GM10248 (cell line): Measurements from ENCODE around the gene KCNK10.

Experiments
- CTCF ChIA-PET: fragments of 300-600 bp; sonication (Branson Sonifier 250); formaldehyde crosslinking; extraction: SDS; loops from one replicate; lab custom pipeline; 2021; ENCODE audit warnings: antibody characterized with exemption; lab: Yijun Ruan, JAX
- POLR2A ChIA-PET: fragments of 350-650 bp; sonication (Branson Sonifier 250); formaldehyde crosslinking; extraction: SDS; loops from one replicate; lab custom pipeline; 2020; ENCODE audit warnings: antibody characterized with exemption; lab: Yijun Ruan, JAX
- DNase-seq: peaks from one replicate; pipeline ENCODE4 v3.0.0; 2012; ENCODE audit errors: extremely low spot score
- CTCF ChIP-seq: IDR thresholded peaks from 2 replicates; pipeline ENCODE4 v1.5.1; 2012; ENCODE audit warnings: mild to moderate bottlenecking, low read depth; ENCODE audit errors: extremely low read depth, missing control alignments, control extremely low read depth

Gene KCNK10

GRCh38 chr14:88301381-88301780 is 21.7 kb downstream of the KCNK10 start:
- ChIA-PET POLR2A (no interaction called here), CTCF (no interaction called here)
- no peak for DNase-seq
- no peak for TF ChIP-seq CTCF

GRCh38 chr14:88300817-88301216 is 22.3 kb downstream of the KCNK10 start:
- no peak for DNase-seq
- POLR2A ChIA-PET: no interaction called here
- CTCF ChIA-PET: no interaction called here
- TF ChIP-seq CTCF: no peak

- DNase-seq: no peak
- ChIA-PET POLR2A (no interaction called here), CTCF (interaction anchor here (1.6 kb wide), 1 partner anchor 80 kb away, joined by 3 read pairs; no protein-coding TSS in a partner anchor)
- no peak for TF ChIP-seq CTCF
Measured at GRCh38 chr14:88299865-88300530, 23.1 kb downstream of the KCNK10 start.

GRCh38 chr14:88297306-88297705 is 25.8 kb downstream of the KCNK10 start:
- DNase-seq: no peak
- ChIA-PET CTCF (no interaction called here), POLR2A (no interaction called here)
- TF ChIP-seq CTCF: no peak

- TF ChIP-seq CTCF: no peak
- CTCF ChIA-PET: no interaction called here
- no peak for DNase-seq
- POLR2A ChIA-PET: no interaction called here
Measured at GRCh38 chr14:88296351-88296750, 26.7 kb downstream of the KCNK10 start.

GRCh38 chr14:88289996-88290395 is 33.1 kb downstream of the KCNK10 start:
- ChIA-PET POLR2A (no interaction called here), CTCF (interaction anchor here (0.6 to 1.3 kb wide), 4 partner anchors 14 to 342 kb away, joined by 3 read pairs; no protein-coding TSS in a partner anchor)
- no peak for DNase-seq
- no peak for TF ChIP-seq CTCF
